ENCODE data around the gene REV1. TPM values are rescaled to one million over a fixed set of nuclear protein-coding genes. Genes with fewer than 3 reads are reported as not detected.
"Not testable (repeated sequence)": the region's sequence is repeated elsewhere in the genome, so short reads cannot be mapped to it uniquely, and the experiment has no call there.

The REV1 gene
- total RNA-seq, 1 donor from 2014 or later, result 37.1 TPM

GRCh38 chr2:99488539-99489062, 1.2 kb downstream of the REV1 start:
- intact Hi-C loops (cut with micrococcal nuclease), result loop anchor here (5.0 kb wide), 1 partner anchor 46 kb away; no protein-coding TSS in a partner anchor

DNA sequence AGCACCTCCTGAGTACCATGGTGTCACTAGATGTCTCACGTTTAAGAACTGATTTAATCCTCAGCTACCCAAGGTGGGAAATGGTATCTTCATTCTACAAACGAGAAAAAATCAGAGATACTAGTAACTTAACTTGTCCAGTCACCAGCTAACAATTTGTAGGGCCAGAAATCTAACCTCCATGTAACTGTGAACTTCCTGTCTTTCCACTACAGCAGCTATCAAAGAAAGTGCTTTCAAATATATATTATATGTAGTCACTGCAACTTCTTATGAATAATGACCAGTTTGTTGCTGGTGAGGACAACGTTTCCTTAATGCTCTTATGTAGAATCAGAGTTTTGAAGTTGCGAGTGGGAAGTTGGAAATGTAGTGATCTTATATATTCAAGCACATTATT, 1.9 kb downstream of the REV1 start:
- intact Hi-C loops (cut with micrococcal nuclease), result loop anchor here (5.0 kb wide), 1 partner anchor 46 kb away; no protein-coding TSS in a partner anchor

DNA sequence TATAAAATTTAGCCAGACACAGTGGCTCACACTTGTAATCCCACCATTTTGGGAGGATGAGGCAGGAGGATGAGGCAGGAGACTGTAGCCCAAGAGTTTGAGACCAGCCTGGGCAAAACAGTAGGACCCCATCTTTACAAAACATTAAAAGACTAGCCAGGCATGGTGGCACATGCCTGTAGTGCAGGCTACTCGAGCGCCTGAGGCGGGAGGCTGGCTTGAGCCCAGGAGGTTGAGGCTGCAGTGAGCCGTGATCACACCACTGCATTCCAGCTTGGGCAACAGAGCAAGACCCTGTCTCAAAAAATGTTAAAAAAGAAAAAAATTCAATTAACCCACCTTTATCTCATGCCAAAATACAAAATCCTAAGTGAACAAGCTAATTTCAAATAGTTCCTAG, 4.0 kb downstream of the REV1 start:
- intact Hi-C loops (cut with micrococcal nuclease), result loop anchor here (5.0 kb wide), 1 partner anchor 44 kb away; no protein-coding TSS in a partner anchor

DNA sequence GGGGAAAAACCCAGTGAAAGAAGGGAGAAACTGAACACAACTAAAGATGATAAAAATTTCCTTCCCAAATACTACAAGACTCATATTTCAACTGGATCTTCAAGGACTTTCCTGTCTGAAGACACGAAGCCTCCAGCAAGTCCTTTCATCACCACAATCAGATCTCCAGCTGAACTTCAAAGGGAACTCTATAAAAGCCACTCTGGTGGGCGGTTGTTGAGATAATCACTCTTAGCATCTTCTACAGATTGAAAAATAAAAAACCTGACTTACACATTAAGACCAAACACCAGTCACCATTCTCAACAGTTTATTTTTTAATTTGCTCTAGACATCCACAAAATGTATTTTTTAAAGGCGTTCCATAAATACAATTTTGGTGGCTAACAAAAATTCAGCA, 4.4 kb downstream of the REV1 start:
- intact Hi-C loops (cut with micrococcal nuclease), result loop anchor here (5.0 kb wide), 1 partner anchor 43 kb away; no protein-coding TSS in a partner anchor

DNA sequence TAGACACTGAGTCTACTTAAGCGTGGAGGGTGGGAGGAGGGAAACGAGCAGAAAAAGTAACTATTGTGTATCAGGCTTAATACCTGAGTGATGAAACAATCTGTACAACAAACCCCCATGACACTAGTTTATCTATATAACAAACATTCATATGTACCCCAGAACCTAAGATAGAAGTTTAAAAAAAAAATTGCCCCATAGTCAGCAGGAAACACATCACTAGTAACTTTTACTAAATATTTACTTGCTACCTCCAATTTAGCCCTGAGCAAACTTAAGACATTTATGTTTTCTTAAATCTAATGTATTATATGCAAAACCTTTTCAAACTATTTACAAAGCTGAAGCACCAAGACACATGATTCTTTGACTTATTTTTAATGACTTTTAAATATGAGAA, 5.6 kb downstream of the REV1 start:
- intact Hi-C loops (cut with micrococcal nuclease), result no loop called here

DNA sequence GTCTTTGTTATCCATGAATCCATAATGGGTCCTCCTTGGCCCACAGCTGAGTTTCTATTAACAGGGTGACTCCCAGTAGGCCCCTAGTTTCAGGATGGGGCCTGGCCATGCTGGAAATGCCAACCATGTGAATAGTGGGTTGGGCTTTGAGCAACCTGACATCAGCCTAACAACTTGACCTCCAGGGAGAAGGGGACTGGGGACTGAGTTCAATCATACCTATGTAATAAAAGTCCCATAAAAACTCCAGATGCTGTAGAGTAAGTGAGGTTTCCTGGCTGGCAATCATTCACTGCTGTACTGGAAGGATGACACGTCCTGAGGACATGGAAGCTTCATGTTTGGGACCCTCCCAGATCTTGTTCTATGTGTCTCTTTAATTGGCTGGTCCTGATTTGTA, 7.9 kb downstream of the REV1 start:
- intact Hi-C loops (cut with micrococcal nuclease), result no loop called here

- intact Hi-C loops (cut with micrococcal nuclease), result no loop called here
Observed at GRCh38 chr2:99481527-99481926, 8.3 kb downstream of the REV1 start.

DNA sequence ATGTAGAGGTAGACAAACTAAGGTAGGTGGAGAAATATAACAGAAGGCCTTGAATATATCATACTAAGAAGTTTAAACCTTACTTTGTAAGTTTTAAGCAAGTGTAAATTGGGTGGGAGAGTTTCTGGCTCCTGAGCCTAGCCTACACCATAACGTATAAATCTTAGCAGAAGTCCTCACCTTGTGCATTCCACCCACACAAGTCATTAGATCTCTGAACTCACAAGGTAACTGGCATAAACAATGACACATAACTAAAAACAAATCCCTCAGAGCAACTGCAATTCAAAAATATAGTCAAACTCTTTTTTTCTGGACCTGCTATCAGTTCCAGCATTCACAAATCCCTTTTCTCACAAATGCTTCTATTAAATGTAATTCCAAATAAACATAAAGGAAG, 9.4 kb downstream of the REV1 start:
- intact Hi-C loops (cut with micrococcal nuclease), result no loop called here

GRCh38 chr2:99478632-99479031, 11.2 kb downstream of the REV1 start:
- intact Hi-C loops (cut with micrococcal nuclease), result no loop called here

DNA sequence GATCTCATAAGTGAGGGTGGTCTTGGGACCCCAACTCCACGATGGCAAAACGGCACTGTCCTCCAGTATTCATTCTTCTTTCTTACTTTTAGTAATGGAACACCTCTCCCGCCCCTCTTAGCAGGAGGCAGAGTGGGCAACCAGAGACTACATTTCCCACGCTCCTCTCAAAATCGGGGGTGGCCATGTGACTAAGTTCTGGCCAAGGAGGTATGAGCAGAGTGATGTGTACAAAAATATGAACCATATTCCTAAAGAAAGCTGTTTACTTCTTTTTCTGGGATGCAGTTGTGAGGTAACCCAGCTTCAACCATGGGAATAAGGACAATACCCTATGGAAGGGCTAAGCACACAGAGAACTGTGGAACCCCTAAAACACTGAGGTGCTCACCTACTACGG, 12.8 kb downstream of the REV1 start:
- intact Hi-C loops (cut with micrococcal nuclease), result no loop called here

DNA sequence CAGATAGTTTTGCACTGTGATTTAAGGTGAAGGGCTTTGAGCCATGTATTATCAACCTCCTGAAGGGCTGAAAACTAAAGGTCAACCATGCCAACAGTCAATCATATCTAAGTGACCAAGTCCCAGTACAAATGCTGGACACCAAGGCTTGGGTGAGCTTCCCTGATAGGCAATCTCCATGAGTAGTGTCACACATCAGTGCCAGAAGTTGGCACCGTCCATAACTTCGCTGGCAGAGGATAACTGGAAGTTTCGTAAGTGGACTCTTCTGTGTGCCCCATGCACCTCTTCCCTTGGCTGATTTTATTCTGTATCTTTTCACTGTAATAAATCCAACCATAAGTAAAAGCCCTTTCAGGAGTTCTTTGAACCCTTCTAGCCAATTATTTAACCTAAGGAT, 13.2 kb downstream of the REV1 start:
- intact Hi-C loops (cut with micrococcal nuclease), result no loop called here

DNA sequence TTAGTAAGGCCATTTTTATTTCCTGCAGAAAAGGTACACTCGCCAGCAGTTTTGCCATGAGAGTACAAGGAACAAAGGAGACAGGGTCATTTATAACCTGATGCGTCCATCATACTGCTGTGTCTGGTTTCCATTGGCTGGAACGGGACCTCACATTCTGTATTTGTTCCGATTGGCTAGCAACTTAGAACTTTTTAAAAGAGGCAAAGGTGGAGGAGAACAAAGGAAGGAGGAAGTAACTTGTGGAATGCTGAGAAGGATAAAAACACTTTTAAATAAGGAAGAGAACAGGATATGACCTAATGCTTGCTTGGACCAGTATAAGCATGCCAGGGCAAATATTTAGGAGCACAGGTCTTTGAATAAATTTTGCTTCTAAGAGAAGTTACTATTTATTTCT, 14.7 kb downstream of the REV1 start:
- intact Hi-C loops (cut with micrococcal nuclease), result not testable (repeated sequence)

GRCh38 chr2:99473518-99474083, 16.2 kb downstream of the REV1 start:
- intact Hi-C loops (cut with micrococcal nuclease), result no loop called here

DNA sequence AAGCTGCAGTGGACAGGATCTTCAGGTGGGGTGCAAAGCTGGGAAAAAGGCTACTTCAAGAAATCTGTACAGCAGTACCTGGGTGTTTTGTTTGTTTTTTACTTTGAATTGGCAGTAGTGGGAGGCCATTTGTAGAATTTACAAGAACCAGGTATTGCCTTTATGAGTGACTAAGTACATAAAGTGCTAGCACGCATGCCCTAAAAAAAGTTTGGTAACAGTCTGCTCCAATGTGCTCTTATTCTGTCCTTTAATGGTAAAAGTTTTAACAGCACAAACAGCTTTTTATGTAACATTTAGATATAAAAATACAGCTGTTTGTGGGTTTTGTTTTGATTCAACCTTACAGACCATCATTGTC, 17.2 kb downstream of the REV1 start:
- intact Hi-C loops (cut with micrococcal nuclease), result no loop called here

- intact Hi-C loops (cut with micrococcal nuclease), result no loop called here
Observed at GRCh38 chr2:99471654-99472599, 17.9 kb downstream of the REV1 start.

- intact Hi-C loops (cut with micrococcal nuclease), result no loop called here
Observed at GRCh38 chr2:99470957-99471356, 18.9 kb downstream of the REV1 start.

DNA sequence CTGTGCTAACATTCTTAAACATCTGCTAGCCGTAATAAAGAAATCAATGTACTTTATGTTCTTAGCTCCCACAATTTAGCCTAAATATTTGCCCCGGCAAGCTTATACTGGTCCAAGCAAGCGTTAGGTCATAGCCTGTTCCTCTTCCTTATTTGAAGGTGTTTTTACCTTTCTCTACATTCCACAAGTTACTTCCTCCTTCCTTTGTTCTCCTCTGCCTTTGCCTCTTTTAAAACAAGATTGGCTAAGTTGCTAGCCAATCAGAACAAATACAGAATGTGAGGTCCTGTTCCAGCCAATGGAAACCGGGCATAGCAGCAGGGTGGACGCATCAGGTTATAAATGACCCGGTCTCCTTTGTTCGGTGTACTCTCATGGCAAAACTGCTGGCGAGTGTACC, 19.4 kb downstream of the REV1 start:
- intact Hi-C loops (cut with micrococcal nuclease), result not testable (repeated sequence)

- intact Hi-C loops (cut with micrococcal nuclease), result no loop called here
Observed at GRCh38 chr2:99469394-99469793, 20.4 kb downstream of the REV1 start.

DNA sequence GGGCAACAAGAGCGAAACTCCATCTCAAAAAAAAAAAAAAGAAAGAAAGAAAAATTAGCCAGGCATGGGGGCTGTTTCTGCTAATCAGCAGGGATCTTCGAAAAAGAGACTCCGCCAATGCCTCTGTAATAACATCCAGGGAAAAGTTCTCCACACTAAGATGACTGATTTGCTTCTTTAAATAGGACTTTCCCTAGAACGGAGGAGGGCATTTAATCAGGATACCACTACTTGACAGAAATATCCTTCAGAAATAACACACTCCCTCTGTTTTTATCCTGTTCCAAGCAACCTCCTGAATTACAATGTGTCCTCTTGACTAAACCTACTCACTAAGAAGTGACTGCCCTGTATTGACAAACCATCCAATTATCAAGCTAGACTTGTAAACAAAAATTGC, 21.7 kb downstream of the REV1 start:
- intact Hi-C loops (cut with micrococcal nuclease), result no loop called here

GRCh38 chr2:99467390-99467789, 22.4 kb downstream of the REV1 start:
- intact Hi-C loops (cut with micrococcal nuclease), result no loop called here

DNA sequence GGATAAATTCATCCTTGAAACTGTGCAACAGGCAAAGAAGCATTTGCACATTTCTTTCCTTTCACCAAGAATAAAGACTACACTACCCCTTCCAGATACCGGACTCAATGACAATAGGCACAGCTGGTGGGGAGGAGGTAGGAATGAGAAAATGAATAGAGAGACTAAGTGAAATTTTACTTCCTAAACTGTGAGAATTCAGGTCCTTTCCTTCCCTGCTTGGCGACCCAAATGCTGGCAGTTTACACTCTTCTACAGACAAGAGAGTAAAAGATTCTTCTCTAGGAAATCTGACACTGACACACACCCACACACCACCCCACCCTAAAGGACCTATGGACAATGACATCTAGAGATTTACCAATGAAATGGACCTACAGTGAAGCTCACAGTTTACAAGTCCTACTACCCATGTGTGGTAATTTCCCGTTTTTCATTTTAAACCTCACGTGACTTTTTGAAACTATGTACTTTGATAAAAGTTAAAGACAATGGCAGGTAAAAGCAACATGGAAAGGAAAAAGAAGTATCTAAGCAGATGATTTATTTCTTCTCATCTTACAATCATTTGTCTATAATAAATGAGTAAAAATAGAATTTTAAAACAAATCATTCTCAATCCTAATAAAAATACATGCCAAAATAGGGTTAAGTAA, 27.9 kb downstream of the REV1 start:
- intact Hi-C loops (cut with micrococcal nuclease), result no loop called here

- intact Hi-C loops (cut with micrococcal nuclease), result no loop called here
Observed at GRCh38 chr2:99458529-99458928, 31.3 kb downstream of the REV1 start.
